Gastroesophageal sphincter (tissue), 3 donors: Measurements from ENCODE around the gene SLC6A8.
"Not testable (repeated sequence)": the region's sequence is repeated elsewhere in the genome, so short reads cannot be mapped to it uniquely, and the experiment has no call there.

Experiments
- CTCF ChIP-seq, 4 experiments: fragments of 200-600 bp in 2 of 4; fragments of 450-650 bp in 2 of 4; sonication (generic) in 1 of 4; IDR thresholded peaks; one replicate each; pipeline ENCODE4 v1.5.1; 2017 to 2019; ENCODE audit warnings: antibody characterized with exemption in 4 of 4, mild to moderate bottlenecking in 2 of 4, moderate library complexity in 2 of 4
- EP300 ChIP-seq: sonication (generic); formaldehyde crosslinking; IDR thresholded peaks from one replicate; pipeline ENCODE4 v1.6.1; 2017; ENCODE audit warnings: antibody characterized with exemption, mild to moderate bottlenecking

DNA sequence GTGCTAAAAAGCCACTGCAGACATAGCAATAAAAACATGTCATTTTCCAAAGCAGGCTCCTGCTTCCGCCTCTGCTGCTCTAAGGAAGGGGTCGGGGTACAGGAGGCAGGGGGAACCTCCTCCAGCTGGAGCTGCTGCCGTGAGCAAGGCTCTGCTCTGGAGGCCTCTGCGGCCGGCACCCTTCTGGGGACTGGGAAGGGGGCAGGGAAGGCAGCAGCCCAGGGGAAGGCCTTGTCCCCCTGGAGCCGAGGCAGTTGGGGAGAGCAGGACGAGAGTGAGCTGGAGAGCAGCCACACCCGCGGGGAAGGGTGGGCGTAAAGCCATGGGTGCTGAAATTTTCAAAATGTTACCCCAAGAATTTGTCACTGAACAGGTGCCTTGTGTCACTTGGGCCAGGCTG, 8.8 kb downstream of the SLC6A8 start:
- TF ChIP-seq EP300; CTCF (IDR thresholded peaks at IDR 0.05): not testable (repeated sequence)
